ENCODE results near the gene PES1.
"Not testable (repeated sequence)": the region's sequence is repeated elsewhere in the genome, so short reads cannot be mapped to it uniquely, and the experiment has no call there.

The PES1 gene

GRCh38 chr22:30601464-30601863, 9.8 kb upstream of the PES1 start:
- no peak for TF ChIP-seq CTCF (conservative IDR thresholded peaks at IDR 0.05; ENCODE audit: low read depth, low read length)
- no peak overlapping the region for H3K4me3 ChIP-seq (ENCODE audit: low read length)
- no peak for DNase-seq (ENCODE audit: low read depth)

GRCh38 chr22:30600921-30601320, 9.2 kb upstream of the PES1 start:
- DNase-seq (ENCODE audit: low read depth), result no peak
- no peak for TF ChIP-seq CTCF (conservative IDR thresholded peaks at IDR 0.05; ENCODE audit: low read depth, low read length)
- H3K4me3 ChIP-seq (ENCODE audit: low read length), result no peak overlapping the region

- DNase-seq (ENCODE audit: low read depth), result no peak
- TF ChIP-seq CTCF (conservative IDR thresholded peaks at IDR 0.05; ENCODE audit: low read depth, low read length), result no peak
- no peak overlapping the region for H3K4me3 ChIP-seq (ENCODE audit: low read length)
Measured at GRCh38 chr22:30598986-30599385, 7.3 kb upstream of the PES1 start.

GRCh38 chr22:30596886-30597285, 5.2 kb upstream of the PES1 start:
- TF ChIP-seq CTCF (conservative IDR thresholded peaks at IDR 0.05; ENCODE audit: low read depth, low read length), result no peak
- no peak for DNase-seq (ENCODE audit: low read depth)
- H3K4me3 ChIP-seq (ENCODE audit: low read length), result no peak overlapping the region

- DNase-seq (ENCODE audit: low read depth), result no peak
- H3K4me3 ChIP-seq (ENCODE audit: low read length), result no peak overlapping the region
- no peak for TF ChIP-seq CTCF (conservative IDR thresholded peaks at IDR 0.05; ENCODE audit: low read depth, low read length)
Measured at GRCh38 chr22:30596199-30596598, 4.5 kb upstream of the PES1 start.

- not testable (repeated sequence) for DNase-seq (ENCODE audit: low read depth)
- peak overlapping the region; percentile 26 for H3K4me3 ChIP-seq (ENCODE audit: low read length)
Measured at GRCh38 chr22:30592360-30592713, 627 bp upstream of the PES1 start.

- no peak for TF ChIP-seq CTCF (conservative IDR thresholded peaks at IDR 0.05; ENCODE audit: low read depth, low read length)
- H3K4me3 ChIP-seq (ENCODE audit: low read length), result peak overlapping the region; percentile 84
- no peak for DNase-seq (ENCODE audit: low read depth)
Measured at GRCh38 chr22:30591191-30591587, 521 bp downstream of the PES1 start.

- TF ChIP-seq CTCF (conservative IDR thresholded peaks at IDR 0.05; ENCODE audit: low read depth, low read length), result no peak
- no peak for DNase-seq (ENCODE audit: low read depth)
Measured at GRCh38 chr22:30586414-30586813, 5.3 kb downstream of the PES1 start.

More at GRCh38 chr22:30586414-30586813, 5.3 kb downstream of the PES1 start:
- no peak overlapping the region for H3K4me3 ChIP-seq (ENCODE audit: low read length)
